ENCODE data around the gene FAM184A. TPM values are rescaled to one million over a fixed set of nuclear protein-coding genes. Genes with fewer than 3 reads are reported as not detected.

Gene FAM184A
- total RNA-seq, 1 donor from 2014 or later, result 15.9 TPM

DNA sequence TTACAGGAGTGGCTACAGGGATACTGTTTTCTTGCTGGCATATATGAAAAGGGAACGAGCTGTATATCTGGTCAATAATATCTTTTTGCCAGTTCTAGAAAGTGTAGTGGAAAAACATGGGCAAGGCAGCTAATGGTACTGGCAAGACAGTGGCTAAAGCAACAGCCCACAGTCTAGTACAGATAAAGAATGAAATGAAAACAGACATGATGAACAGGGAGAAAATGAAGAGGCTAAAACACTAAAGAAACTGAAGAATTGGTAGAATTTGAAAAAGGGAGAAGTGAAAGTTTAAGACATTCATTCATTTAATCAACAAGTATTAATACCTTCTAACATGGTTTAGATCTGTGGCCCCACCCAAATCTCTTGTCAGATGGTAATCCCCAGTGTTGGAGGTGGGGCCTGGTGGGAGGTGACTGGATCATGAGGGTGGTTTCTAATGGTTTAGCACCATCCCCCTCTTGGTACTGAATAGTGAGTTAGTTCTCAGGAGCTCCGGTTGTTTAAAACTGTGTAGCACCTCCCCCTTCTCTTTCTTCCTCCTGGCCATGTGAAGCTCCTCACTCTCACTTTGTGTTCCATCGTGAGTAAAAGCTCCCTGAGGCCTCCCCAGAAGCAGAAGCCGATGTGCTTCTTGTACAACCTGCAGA, 18.1 kb downstream of the FAM184A start:
- TF ChIP-seq, protein P1, sequence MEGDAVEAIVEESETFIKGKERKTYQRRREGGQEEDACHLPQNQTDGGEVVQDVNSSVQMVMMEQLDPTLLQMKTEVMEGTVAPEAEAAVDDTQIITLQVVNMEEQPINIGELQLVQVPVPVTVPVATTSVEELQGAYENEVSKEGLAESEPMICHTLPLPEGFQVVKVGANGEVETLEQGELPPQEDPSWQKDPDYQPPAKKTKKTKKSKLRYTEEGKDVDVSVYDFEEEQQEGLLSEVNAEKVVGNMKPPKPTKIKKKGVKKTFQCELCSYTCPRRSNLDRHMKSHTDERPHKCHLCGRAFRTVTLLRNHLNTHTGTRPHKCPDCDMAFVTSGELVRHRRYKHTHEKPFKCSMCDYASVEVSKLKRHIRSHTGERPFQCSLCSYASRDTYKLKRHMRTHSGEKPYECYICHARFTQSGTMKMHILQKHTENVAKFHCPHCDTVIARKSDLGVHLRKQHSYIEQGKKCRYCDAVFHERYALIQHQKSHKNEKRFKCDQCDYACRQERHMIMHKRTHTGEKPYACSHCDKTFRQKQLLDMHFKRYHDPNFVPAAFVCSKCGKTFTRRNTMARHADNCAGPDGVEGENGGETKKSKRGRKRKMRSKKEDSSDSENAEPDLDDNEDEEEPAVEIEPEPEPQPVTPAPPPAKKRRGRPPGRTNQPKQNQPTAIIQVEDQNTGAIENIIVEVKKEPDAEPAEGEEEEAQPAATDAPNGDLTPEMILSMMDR (IDR thresholded peaks at IDR 0.05), result no peak
- no peak overlapping the region for H3K27ac ChIP-seq
- H3K4me1 ChIP-seq, result no peaks in the 10 kb centered on the region
- ATAC-seq, result no peak
- no peak overlapping the region for H3K4me3 ChIP-seq
- intact Hi-C loops (cut with DNase I), result no loop called here
- H3K27me3 ChIP-seq (ENCODE audit: low read depth), result no peaks in the 10 kb centered on the region
- H3K36me3 ChIP-seq, result no peaks in the 10 kb centered on the region
- no peaks in the 10 kb centered on the region for H3K9me3 ChIP-seq
- no peak for DNase-seq

DNA sequence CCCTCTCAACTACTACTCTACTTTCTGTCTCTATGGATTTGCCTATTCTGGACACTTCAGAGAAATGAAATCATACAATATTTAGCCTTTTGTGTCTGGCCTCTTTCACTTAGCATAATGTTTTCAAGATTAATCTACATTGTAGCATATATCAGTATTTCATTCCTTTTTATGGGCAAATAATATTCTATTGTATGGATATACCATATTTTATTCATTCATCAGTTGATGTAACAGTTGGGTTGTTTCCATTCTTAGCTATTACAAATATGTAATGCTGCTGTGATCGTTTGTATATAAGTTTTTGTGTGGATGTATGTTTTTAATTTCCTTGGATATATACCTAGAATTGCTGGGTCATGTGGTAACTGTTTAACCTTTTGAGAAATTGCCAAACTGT, 23.4 kb downstream of the FAM184A start:
- intact Hi-C loops (cut with DNase I), result no loop called here
- H3K27me3 ChIP-seq (ENCODE audit: low read depth), result no peaks in the 10 kb centered on the region
- TF ChIP-seq, protein P1 (IDR thresholded peaks at IDR 0.05), result no peak
- DNase-seq (no peak), ATAC-seq (no peak)
- H3K36me3 ChIP-seq, result no peaks in the 10 kb centered on the region
- no peak overlapping the region for H3K4me3 ChIP-seq
- H3K4me1 ChIP-seq, result no peaks in the 10 kb centered on the region
- H3K27ac ChIP-seq, result no peak overlapping the region
- H3K9me3 ChIP-seq, result no peaks in the 10 kb centered on the region

DNA sequence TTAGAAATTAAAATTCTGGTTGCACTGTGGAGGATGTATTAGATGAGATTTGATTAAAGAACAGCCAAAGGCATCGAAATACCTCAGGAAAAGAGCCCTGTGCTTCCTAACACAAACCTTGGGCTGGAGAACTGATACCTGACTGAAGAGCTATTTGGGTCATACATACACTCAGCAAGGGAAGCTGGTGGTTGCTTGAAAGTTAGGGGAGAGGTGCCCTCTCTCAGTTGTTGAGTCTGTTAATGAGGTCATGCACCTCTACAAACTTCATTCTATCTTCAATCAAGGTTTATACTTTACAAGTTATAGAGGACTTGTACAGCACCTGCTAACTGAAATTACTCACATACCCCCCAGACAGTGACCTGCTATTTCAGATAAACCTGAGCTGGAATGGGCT, 25.5 kb downstream of the FAM184A start:
- H3K4me3 ChIP-seq, result no peak overlapping the region
- no peaks in the 10 kb centered on the region for H3K4me1 ChIP-seq
- H3K27me3 ChIP-seq (ENCODE audit: low read depth), result no peaks in the 10 kb centered on the region
- H3K27ac ChIP-seq, result no peak overlapping the region
- DNase-seq, result no peak
- TF ChIP-seq, protein P1 (IDR thresholded peaks at IDR 0.05), result no peak
- no peaks in the 10 kb centered on the region for H3K9me3 ChIP-seq
- H3K36me3 ChIP-seq, result no peaks in the 10 kb centered on the region
- intact Hi-C loops (cut with DNase I), result no loop called here
- ATAC-seq, result no peak

DNA sequence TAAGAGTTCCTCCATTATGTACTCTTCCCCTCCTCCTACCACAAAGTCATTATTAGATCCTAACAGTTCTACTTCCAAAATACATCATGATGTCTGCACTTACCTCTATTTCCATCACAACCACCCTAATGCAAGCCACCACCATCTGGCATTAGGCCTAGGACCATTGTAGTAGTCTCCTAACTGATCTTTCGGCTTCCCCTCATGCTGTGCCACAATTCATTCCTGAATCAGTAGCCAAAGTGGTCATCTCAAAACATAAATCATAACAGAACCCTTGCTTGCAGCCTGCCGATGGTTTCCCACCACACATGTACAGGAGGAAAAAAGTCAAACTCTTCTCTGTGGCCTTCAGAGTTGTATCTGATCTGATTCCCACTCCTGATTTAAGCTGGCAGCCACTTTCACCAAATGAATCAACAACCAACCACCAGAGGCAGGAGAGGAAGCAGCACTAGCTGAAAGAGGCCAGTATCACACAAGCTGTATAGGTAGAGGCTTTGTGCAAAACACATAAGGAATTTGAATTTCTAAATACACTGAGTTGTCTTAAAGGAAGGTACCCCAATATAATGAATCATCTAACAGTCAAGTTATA, 26.1 kb downstream of the FAM184A start:
- no peaks in the 10 kb centered on the region for H3K36me3 ChIP-seq
- TF ChIP-seq, protein P1 (IDR thresholded peaks at IDR 0.05), result no peak
- no peaks in the 10 kb centered on the region for H3K4me1 ChIP-seq
- H3K4me3 ChIP-seq, result no peak overlapping the region
- H3K27me3 ChIP-seq (ENCODE audit: low read depth), result no peaks in the 10 kb centered on the region
- ATAC-seq, result no peak
- H3K9me3 ChIP-seq, result no peaks in the 10 kb centered on the region
- intact Hi-C loops (cut with DNase I), result no loop called here
- no peak overlapping the region for H3K27ac ChIP-seq
- no peak for DNase-seq

DNA sequence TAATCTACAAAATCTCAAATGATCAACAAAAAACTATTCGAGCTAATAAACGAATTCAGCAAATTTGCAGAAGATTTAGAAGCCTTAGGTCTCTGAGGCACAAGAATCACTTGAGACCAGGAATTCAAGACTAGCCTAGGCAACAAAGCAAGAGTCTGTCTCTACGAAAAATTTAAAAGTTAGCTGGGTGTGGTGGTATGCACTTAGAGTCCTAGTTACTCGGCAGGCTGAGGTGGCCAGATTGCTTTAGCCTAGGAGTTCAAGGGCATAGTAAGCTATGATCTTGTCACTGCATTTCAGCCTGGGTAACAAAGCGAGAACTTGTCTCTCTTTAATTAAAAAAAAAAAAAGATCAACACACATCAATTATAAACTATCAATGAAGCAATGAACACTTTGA, 34.2 kb downstream of the FAM184A start:
- TF ChIP-seq, protein P1 (IDR thresholded peaks at IDR 0.05), result no peak
- DNase-seq (no peak), ATAC-seq (no peak)
- no peaks in the 10 kb centered on the region for H3K4me1 ChIP-seq
- H3K4me3 ChIP-seq, result no peak overlapping the region
- H3K9me3 ChIP-seq, result no peaks in the 10 kb centered on the region
- H3K27me3 ChIP-seq (ENCODE audit: low read depth), result no peaks in the 10 kb centered on the region
- no peaks in the 10 kb centered on the region for H3K36me3 ChIP-seq
- intact Hi-C loops (cut with DNase I), result no loop called here
- no peak overlapping the region for H3K27ac ChIP-seq

All from lower lobe of right lung (tissue), 2 donors.